Activated T-cell treated with anti-CD3 and anti-CD28 coated beads, Interleukin-2, amount 50 U/mL, for 48 hours (primary cell): Measurements from ENCODE around the gene OR4D11.
"Not testable (repeated sequence)": the region's sequence is repeated elsewhere in the genome, so short reads cannot be mapped to it uniquely, and the experiment has no call there.

Experiments
- DNase-seq, 2 experiments: peaks; one replicate each; pipeline ENCODE4 v3.0.0-alpha.2; 2020

OR4D11 gene

DNA sequence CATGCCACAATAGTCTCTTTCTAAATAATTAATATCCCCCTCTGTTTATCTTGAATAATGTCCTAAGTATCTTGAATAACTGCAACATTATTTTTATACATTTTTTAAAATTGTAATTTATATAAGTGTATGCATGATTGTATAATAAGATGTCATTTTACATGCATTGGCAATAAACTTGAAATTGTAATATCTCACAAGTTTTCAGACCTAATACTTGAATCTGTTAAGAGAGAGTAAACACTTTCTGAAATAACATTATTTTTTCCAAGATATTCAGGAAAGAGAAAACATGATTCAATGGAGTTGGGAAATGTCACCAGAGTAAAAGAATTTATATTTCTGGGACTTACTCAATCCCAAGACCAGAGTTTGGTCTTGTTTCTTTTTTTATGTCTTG lies at the start of gene OR4D11:
TSS of gene OR4D11 (plus strand) at position 301 of the 400 bp plus-strand sequence. CDS start at position 301, 0 bp downstream.
- no peak for DNase-seq

DNA sequence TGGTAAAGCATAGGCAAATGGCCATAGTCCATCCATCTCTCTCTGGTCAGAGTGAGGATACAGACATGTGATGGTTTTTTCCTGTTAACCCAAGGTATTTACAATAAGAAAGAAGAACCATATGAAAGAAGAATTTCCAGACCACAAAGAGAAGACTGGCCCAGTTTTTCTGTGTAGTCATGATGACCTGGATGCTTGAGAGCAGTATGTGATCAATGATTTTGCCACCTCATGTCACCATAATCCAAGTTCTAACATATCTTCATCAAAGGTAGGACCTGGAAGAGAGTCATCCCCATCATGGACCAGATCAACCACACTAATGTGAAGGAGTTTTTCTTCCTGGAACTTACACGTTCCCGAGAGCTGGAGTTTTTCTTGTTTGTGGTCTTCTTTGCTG lies 46.7 kb upstream of the OR4D11 start, which contains the start of gene OR4D6:
TSS of gene OR4D6 (plus strand) at position 301 of the 400 bp plus-strand sequence. CDS start at position 301, 0 bp downstream.
- no peak for DNase-seq

DNA sequence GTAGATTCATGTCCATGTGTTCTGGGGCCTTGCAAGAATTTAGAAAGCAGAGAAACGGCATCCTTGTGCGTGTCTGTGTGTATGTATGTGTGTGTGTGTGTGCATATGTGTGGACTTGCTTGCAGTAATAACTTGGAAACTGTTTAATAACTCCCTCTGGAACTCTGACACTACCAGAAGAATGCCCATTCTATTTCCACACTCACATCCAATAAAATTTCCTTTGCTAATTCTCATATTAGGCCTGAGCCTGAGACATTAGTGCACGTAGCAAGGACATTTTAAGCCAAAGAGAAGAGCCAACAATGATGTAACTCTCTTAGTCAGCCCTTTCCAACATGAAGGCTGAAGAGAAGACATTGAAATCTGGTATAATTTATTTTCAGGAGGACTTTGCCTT lies 43.5 kb upstream of the OR4D11 start:
- DNase-seq = no peak

DNA sequence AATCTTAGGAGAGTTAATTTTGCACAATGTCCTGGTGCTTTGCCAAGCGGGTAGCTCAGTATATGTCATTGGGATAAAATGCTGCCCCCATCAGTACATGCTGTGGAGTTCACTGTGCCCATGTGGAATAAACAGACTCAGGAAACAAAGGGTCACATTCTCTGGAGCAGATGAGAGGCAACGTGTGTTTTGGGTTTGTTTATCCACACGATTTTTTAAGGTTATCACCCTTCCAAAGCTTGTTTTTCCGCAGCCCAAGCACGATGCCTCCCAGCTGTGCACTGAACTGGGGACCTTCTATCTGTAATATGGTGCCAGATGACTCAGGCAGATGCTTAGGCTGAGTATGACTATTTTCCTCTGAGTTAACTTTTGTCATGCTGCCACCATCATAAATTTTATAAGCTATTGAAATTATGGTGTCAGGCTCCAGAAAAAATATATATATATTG lies 40.2 kb upstream of the OR4D11 start:
- no peak for DNase-seq

DNA sequence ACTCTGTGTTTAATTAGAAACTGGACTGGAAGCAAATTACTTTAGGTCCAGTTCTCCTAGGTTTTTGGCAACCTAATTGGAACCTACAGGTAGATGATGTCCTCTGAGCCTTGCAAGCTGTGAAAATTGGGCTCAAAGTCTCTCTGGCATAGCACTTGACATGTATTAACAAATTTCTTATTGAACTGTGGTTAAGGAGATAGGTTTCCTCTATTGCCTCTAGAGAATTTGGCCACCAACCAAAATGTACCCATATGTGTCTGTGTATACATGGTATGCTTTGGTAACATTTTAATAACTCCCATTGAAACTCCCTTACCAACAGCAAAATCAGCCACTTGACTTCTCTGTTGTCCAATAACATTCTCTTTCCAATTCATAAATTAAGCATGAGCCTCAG lies 30.4 kb upstream of the OR4D11 start, which contains the start of gene OR4D10:
TSS of gene OR4D10 (plus strand) at position 301 of the 400 bp plus-strand sequence. CDS start 4,115 bp downstream, outside the sequence.
- DNase-seq = no peak

DNA sequence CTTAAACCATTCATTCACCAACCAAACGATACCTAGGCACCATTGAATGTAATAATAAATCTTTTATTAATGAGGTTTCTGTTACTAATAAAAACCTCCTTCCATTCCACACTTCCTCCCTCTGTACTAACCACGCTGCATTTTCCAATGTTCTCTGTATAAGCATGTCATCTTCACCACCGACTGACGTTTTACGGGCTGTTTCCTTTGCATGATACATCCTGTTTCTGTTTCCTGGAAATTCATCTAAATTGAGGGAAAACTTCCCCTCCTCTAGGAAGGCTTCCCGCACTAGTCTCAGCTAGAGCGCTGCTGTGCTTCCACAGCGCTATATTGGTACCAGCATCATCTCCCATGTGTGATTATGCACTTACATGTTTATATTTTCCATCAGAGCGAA lies 28.2 kb upstream of the OR4D11 start:
- DNase-seq = no peak

DNA sequence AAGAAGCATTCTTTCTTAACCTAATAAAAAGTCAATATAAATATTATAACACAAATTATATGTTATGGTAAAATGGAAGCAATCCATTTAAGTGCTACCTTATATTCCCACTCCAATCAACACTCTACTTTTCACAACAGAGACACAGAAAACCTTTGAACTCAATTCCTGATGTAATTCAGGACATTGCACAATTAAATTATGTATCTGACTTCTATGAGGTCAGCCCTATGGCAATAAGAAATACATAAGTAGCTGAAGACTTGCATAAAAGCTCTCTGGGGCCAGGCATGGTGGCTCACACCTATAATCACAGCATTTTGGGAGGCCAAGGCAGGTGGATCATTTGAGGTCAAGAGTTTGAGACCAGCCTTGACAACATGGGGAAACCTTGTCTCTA lies 23.5 kb upstream of the OR4D11 start:
- no peak for DNase-seq

DNA sequence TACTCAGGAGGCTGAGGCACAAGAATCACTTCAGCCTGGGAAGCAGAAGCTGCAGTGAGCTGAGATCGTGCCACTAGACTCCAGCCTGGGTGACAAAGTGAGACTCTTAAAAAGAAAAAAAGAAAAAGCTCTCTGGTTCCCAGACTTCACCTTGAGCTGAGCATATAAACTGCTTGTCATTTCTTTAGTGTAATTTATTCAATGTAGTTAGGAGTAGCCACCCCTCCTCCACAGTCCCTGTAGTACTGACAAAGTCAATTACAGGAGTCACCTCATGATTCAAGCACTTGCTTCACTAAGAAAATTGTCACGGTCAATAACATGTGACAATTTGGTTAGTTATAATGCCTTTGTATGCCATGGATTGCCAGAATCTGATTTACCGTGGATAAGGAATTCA lies 23.0 kb upstream of the OR4D11 start:
- no peak for DNase-seq

DNA sequence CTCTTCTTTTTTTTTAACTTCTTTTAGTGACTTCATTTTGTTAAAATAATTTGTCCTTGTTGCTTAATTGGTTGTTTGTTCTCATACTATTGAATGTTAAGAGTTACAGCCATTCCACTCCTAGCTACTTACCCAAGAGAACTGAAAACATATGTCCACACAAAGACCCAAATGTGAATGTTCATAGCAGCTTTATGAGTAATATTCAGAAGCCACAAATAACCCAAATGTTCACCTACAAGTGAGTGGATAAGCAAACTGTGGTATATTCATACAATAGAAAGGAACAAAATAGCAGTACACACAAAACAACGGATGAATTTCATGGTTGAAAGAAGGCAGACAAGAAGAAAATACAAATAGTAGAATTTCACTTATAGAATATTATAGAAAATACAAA lies 1.4 kb upstream of the OR4D11 start:
- no peak for DNase-seq

DNA sequence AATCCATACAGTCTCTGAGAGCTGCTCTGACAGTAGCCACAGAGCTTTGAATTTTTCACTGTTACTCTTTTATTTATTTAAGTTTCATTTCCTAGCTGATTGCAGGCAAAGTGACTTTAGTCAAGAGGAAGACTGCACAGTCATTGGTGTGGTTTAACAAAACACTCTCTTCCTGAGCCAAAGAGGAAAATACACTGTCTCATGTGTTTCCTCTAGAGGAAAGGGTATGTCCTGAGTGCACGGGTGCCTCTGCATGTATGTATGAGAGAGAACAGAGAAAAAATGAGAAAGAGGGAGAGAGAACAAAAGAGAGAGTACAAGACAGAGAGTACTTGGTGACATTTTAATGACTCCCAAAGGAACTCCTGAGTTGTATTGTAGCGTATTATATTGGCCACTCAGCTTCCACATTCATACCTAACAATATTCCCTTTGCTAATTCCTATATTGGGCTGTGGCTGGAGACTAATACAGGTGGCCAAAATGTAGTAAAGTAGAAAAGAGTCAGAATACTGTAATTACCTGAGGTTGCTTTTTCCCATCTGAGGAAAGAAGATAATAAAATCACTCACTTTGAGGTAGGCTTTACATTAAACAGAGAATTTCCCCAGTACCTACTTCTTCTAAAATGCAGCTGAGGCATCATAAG lies 7.7 kb downstream of the OR4D11 start, which contains the start of gene OR4D9:
TSS of gene OR4D9 (plus strand) at position 599 of the 649 bp plus-strand sequence. CDS start 3,374 bp downstream, outside the sequence.
- no peak for DNase-seq

DNA sequence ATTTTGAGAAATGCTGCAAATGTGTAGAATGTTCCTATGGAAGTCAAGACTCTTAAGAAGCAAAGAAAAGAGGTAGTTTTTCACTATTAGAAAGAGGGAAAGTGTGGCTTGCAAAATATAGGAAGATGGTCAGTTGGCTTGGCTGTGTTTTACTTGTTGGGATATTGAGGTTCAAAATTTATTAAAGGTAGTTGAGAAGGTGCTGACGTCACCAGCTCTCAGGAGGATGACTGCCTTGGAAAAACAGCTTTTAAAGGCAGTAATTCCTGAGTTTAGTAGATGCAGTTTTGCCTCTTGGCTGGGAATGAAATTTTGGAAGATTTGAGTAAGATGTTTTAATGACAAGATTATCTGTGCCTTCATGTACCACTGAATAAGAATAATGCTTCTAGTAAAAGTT lies 8.3 kb downstream of the OR4D11 start:
- no peak for DNase-seq

DNA sequence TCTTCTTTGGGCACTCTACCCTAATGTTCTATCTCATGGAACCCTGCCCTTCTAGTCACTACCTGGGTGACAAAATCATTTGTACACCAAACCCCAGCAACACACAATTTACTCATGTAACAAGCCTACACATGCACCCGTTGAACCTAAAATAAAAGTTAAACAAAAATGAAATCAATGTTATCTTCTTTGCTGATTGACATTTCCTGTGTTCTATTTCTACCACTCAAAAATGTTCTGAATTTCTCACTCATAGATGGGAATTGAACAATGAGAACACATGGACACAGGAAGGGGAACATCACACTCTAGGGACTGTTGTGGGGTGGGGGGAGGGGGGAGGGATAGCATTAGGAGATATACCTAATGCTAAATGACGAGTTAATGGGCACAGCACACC lies 16.8 kb downstream of the OR4D11 start:
- DNase-seq = not testable (repeated sequence)

DNA sequence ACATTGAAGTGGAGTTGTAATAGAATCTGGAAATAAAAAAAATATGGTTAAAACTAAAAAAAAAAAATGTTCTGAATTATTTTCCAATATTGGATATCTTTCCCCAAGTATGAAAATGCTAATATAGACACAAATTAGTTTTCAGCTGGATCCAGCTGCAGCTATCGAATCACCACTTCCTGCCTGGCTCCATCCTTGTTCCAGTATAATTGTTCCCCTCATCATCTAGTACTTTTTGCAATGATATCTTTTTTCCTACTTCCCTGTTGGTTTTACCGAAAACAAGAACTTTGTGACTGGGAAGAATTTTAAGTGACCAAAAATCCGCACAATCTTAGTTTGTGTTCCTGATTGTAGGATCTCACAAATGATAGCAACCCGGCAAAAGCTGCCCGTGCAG lies 17.4 kb downstream of the OR4D11 start:
- DNase-seq = no peak

DNA sequence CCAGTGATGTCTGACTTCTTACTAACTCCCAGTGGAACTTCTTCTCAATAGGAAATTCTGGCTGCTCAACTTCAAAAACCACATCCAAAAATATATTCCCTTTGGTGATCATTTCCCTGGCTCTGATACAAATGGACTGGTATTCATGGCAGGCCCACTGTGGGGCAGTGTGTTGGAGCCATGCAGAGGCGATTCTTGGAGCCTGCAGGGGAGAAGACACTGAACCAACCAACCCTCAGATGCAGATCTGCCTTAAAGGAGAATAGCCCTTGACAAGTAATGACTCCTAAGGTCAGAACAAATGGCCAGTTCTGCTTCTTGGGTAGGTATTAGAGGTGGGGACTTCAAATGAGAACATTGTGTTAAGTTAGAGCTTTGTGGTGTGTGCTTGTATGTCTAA lies 20.2 kb downstream of the OR4D11 start:
- DNase-seq = no peak

DNA sequence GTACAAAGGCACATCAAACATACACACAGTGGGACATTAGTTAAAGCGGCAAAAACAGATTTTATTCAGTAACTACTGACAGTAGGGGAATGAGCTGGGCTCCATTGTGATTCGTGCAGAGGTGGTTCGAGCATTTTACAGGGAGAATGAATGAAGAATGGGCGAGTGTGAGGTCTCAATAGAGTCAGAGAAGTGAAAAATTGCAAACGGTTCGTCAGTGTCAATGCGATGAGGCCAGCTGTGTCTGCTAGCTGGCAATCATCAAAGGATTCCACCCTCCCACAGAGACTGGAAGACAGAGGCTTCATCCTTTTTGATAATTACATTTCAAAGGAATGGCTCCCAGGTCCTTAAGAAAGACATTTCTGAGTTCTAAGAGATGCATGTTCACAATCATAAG lies 25.3 kb downstream of the OR4D11 start:
- no peak for DNase-seq

DNA sequence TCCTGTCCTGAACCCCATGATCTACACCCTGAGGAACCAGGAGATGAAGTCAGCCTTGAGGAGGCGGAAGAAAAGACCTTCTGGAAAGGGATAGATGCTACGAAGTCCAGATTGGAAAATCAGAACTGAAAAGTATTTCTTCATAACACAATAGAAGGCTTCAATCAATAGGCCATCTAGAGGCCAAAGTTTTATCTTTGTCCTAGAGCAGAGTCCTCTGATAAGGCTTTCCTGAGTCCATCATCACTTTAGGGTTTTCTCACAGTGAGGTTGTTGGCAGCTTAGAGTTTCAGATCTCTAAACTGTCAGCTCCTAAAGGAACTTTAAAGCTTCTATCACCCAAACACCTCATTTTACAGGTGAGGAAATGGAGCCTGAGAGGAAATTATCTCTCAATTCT lies 29.2 kb downstream of the OR4D11 start:
- DNase-seq = no peak

DNA sequence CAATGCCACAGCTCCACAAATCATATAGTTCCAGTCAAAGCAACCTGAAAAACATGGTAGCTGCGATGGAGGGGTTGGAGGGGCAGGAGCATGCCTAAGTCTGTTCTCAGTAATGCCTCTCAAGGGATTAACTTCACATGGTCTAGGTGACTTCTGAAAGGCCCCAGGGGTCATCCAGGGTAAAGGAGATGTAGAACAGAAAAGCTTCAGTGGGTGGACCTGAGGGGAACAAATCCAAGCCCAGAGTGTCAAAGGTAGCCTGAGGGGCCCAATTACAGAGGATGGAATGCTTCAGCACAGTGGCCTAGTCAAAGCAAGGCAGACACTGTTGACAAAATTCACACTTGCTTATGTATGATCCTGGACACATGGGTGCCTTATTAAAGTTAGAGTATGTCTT lies 31.3 kb downstream of the OR4D11 start:
- DNase-seq = no peak

DNA sequence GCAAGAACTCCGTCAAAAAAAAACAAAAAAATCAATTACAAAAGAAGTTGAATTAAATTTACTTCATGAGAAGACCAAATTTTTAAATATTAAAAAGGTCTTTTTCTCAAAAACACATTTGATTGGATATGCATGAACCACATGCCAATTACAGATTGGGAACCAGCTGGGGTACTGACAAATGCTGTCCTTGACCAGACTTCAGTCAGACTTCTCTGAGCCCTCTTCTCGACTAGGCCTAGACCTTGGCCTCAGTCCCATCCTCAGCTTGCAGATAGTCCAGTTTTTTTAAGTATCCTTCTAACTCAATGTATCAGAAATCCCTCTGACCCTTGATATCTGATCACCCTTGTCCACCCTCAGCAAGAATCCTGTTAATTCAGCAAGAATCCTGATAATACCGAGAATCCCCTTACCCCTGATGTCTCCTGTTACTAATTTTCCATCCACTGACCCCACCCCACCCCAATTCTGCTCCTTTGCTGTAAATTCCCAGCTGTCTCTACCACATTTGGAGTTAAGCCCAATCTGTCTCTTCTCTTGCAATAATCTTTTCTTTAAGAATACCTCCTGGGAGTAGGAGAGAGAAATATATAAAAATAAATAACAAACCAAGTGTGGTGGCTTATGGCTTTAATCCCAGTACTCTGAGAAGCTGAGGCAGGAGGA lies 38.9 kb downstream of the OR4D11 start:
- DNase-seq = no peak

DNA sequence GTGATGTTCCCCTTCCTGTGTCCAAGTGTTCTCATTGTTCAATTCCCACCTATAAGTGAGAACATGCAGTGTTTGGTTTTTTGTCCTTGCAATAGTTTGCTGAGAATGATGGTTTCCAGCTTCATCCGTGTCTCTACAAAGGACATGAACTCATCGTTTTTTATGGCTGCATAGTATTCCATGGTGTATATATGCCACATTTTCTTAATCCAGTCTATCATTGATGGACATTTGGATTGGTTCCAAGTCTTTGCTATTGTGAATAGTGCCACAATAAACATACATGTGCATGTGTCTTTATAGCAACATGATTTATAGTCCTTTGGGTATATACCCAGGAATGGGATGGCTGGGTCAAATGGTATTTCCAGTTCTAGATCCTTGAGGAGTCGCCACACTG lies 40.3 kb downstream of the OR4D11 start:
- DNase-seq = not testable (repeated sequence)

DNA sequence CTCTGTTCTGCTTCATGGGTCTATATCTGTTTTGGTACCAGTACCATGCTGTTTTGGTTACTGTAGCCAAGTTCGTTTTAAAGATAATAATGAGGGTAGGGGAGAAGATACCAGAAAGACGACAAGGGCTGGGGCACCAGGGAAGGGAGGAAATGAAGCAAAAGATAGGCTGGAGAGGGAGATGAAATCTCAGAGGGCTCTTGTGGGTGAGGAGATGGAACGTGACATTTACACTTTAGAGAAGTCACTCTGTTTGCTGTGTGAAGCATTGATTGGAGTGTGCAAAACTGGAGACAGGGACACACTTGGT lies 41.4 kb downstream of the OR4D11 start:
- DNase-seq = no peak

DNA sequence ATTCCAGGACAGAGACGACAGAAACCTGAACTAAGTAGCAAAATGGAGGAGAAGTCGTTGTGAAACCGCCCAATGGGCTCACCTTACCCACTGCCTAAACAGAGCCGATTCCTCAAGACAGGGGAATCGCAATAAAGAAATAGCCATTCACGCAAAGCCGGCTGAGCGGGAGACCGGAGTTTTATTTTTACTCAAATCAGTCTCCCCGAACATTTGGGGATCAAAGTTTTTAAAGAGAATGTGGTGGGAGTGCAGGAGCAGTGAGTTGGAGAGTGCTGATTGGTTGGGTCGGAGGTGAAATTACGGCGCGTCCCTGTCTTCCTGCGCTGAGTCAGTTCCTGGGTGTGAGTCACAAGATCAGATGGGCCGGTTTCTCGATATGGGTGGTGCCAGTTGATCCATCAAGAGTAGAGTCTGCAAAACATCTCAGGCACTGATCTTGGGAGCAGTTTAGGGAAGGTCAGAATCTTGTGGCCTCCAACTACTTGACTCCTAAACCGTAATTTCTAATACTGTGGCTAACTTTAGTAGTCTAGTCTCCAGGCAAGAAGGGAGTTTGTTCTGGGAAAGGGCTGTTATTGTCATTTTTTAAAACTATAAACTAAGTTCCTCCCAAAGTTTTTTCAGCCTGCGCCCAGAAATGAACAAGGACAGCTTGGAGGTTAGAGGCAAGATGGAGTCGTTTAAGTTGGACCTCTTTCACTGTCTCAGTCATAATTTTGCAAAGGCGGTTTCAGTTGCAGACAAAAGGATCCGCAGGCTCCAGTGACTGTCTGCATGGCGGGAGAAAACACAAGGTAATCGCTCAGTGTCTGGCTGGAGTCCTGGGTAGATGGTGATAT lies 42.0 kb downstream of the OR4D11 start:
- no peak for DNase-seq

DNA sequence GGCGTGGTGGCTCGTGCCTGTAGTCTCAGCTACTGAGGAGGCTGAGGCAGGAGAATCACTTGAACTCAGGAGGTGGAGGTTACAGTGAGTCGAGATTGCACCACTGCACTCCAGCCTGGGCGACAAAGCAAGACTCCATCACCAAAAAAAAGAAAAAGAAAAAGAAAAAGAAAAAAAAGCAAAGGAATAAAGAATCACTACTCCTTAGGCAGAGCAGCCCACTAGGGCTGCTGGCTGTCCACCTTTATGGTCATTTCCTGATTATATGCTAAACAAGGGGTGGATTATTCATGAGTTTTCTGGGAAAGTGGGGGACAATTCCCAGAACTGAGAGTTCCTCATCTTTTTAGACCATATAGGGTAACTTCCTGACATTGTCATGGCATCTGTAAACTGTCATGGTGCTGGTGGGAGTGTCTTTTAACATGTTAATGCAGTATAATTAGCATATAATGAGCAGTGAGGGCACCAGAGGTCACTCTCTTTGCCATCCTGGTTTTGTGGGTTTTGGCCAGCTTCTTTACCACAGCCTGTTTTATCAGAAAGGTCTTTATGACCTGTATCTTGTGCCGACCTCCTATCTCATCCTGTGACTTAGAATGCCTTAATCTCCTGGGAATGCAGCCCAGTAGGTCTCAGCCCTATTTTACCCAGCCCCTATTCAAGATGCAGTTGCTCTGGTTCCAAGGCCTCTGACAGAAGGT lies 44.4 kb downstream of the OR4D11 start:
- DNase-seq = not testable (repeated sequence)

DNA sequence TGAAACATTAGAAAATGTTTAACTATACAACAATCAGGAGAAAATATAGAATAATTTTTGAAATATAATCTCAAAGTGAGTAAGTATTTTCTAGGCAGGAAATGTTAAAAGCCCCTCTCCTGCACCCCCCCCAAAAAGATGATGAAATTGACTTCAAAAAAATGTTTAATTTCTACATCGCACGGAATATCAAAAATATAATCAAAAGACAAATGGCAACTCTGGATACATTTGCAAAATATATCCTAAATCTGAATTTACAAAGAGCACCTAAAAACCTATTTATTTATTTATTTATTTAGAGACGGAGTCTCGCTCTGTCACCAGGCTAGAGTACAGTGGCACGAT lies 44.9 kb downstream of the OR4D11 start:
- DNase-seq = no peak
